Fibroblast of gingiva (primary cell): ENCODE results near the gene THAP3.
"Not testable (repeated sequence)": the region's sequence is repeated elsewhere in the genome, so short reads cannot be mapped to it uniquely, and the experiment has no call there.

Experiments
- DNase-seq: peaks from one replicate; pipeline ENCODE4 v3.0.0-alpha.2; 2011; ENCODE audit warnings: low read depth

The THAP3 gene

DNA sequence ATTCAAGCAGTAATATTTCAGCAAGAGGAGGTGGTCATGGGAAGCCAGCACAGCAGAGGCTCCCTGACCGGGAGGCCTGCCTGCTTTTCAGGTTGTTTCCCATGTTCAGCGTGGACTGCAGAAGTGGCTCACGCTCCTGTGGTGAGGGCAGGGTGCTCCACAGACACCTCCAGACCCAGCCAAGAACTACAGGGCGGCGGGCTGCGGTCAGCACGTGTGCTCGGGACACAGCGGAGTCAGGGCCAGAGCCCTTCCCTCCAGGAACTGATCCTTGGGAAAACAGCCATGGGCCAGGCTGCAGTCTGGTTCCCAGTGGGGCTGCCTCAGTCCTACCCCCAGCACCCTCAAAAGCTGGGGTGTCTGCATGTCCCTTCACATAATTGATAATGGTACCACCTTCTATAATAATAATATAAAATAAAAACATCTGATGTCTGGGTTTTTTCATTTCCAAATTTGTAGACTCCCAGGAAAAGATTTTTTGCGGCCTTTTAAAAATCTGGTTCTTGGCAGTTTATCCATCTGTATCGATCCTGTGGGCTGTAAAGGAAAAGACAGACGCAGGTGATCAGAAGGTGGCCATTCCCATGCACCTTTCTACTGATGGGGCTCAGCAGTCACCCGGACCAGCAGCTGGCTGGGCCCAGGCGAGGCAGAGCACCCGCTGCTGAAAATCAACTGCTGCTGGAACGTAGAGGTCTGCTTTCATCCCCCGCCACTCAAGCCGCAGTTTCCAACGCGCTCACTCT is 10.7 kb downstream of the THAP3 start:
- DNase-seq, result no peak

GRCh38 chr1:6635910-6636760 is 11.5 kb downstream of the THAP3 start:
- DNase-seq, result peak; percentile 73

DNA sequence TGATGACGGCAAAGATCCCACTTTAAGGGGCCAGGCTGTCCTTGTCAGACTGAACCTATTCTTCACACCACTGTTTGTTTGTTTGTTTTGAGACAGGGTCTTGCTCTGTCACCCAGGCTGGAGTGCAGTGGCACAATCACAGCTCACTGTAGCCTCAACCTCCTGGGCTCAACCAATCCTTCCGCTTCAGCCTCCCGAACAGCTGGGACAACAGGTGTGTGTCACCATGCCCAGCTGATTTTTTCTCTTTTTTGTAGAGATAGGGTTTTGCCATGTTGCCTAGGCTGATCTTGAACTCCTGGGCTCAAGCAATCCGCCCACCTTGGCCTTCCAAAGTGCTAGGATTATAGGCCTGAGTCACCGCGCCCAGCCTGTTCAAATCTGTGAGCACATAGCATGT is 12.1 kb downstream of the THAP3 start:
- DNase-seq, result not testable (repeated sequence)

GRCh38 chr1:6637770-6638169 is 13.1 kb downstream of the THAP3 start:
- no peak for DNase-seq

DNA sequence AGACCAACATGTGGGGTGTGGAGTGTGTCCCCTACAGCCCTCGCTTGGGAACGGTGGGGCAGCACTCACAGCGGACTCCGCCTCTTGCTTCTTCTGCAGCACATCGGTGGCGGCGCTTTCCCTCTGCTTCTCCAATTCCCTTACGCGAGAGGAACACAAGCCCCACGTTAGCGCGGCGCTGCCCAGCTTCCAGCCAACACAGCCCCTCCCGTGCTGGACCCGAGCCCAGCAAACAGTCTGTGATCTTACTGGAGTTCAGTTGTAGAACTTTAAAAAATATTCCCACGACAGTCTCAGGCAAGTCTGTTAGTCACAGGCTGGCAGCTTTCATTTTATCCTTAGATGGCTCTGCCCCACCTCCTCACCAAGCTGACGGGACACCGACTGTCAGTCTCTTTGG is 13.6 kb downstream of the THAP3 start:
- peak; percentile 83 for DNase-seq

DNA sequence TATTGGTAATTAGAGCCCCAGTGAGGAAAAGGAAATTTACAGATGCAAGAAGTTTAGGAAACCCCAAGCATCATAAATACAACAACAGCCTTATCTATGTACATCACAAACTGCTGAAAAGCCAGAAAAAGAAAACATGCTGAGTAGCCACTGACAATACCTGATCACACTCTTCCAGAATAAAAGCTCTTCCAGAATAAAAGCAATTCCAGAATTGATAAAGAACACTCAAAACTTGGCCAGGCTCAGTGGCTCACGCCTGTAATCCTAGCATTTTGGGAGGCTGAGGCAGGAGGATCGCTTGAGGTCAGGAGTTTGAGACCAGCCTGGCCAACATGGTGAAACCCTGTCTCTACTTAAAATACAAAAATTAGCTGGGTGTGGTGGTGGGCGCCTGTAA is 16.2 kb downstream of the THAP3 start:
- DNase-seq, result not testable (repeated sequence)

- no peak for DNase-seq
Observed at GRCh38 chr1:6645018-6645417, 20.4 kb downstream of the THAP3 start.

GRCh38 chr1:6646499-6647148 is 22.0 kb downstream of the THAP3 start:
- peak; percentile 56 for DNase-seq

DNA sequence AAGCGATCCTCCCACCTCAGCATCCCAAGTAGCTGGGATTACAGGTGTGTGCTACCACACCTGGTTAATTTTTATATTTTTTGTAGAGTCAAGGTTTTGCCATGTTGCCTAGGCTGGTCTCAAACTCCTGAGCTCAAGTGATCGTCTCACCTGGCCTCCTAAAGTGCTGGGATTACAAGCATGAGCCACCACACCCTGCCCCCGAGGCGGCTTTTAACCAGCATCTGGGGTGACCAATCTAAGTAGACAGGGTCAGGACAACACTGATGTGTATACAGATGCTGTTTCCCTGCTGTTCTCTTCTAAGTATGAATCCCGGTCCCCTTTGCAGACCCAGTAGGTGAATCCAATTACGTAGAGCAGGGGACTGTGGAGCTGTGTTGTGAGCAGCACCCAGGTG is 23.9 kb downstream of the THAP3 start:
- DNase-seq, result no peak

- no peak for DNase-seq
Observed at GRCh38 chr1:6651909-6652308, 27.2 kb downstream of the THAP3 start.

GRCh38 chr1:6652986-6653385 is 28.3 kb downstream of the THAP3 start:
- DNase-seq, result peak; percentile 24

- DNase-seq, result no peak
Observed at GRCh38 chr1:6653436-6654290, 29.0 kb downstream of the THAP3 start.

DNA sequence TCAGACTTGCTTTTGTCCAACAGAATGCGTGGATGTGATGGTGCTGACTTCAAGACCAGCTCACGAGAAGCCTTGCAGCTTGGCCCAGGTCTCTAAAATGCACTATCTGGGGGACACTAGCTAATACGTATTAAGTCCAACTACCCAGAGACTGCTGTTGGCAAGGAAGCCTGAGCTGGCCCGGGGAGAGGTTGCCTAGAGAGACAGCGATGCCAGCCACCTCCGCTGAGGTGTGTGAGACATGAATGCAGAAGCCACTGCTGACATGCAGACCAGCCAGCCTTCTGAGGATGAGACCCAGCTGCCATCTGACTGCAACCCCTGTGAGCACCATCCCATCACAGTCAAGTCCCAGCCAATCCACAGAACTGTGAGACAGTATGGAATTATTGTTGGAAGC is 32.5 kb downstream of the THAP3 start:
- DNase-seq, result no peak

DNA sequence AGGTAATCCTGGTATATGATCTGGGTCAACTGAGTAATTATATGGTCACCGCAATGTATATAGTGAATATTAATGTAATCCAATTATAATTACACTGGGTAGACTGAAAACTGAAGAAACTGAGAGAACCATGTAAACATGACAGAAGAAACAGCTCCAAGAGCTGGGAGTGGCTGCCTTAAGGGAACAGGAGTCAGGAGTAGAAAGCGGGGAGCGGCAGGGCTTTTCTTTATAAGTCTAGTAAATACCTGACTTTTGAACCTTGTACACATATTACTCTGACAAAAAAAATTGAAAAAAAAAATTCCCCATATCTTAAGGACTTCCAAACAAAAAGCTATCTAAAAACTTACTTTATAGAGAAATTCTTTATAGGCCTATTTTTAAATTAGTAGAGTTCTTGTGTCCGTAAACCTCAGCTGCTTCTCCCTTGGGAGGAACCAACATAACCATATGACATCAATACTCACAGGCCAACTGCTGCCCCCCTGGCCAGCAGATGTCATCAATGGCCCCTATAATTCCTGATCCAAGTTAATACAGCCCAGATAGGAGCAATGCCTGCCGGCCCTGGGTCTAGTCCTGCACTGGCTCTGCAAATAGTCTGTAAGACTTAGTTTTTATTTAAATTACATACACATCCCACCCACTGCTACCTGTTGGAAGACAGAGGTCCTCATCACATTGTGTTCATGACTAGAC is 33.8 kb downstream of the THAP3 start:
- DNase-seq, result no peak

DNA sequence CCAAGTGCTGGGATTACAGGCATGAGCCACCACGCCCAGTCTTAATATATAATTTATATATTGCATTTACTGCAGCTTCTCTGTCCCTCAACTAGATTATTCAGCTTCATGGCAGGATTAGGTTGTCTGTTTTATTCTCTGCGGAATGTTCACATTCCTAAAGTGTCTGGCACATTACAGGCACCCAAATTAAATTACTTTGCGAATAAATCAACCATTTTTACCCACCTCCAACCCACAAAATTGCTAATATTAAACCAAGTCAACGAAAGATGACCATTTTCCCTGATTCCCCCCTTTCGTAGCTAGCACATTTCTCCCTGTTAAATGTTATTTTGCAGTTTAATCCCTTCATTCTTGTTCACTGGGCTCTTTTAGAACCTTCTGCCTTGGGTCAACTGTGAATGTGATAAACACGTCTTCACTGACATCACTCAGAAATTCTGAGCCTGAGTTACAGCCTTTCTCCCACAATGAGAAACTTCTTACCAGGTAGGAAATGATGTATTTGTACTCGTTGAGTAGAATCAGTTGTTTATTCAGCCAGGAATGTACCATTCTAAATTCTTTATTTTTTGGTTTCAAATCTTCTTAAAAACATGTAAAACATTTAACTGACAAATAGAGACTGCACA is 35.9 kb downstream of the THAP3 start:
- DNase-seq, result no peak

- not testable (repeated sequence) for DNase-seq
Observed at GRCh38 chr1:6662468-6662867, 37.8 kb downstream of the THAP3 start.

GRCh38 chr1:6666696-6667095 is 42.0 kb downstream of the THAP3 start:
- no peak for DNase-seq

GRCh38 chr1:6667139-6667538 is 42.5 kb downstream of the THAP3 start:
- no peak for DNase-seq

DNA sequence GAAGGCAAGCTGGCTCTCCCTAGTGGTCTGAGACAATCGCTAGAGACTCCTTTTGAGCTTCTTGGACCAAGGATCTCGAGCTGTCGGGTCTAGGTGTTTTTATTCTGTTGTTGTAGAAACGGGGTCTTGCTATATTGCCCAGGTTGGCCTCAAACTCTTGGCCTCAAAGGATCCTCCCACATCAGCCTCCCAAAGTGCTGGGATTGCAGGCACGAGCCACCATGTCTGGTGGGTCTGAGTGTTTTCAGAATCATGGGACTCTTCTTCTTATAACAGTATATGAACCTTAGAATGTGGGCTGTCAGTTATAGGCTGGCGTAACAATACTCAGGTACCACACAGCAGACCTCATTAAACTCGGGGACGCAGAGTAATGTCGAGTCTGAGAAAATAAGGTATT is 43.8 kb downstream of the THAP3 start:
- no peak for DNase-seq

DNA sequence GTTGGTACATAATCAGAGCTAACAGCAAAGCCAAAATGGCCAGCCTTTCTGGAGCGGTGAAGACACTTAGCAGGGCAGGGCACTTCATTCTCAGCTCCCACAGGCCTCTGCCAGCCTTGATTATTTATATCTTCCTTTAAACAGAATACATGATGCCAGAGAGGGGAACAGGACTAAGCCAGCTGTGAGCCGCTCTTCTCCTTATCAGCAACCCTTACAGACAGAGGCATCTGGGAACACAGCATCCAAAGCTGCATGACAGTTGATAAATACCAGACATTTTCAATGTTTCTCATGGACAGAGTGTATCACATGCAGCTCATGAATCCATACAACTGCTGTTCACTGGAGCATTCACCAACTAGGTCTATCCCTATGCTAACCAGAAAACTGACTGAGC is 47.9 kb downstream of the THAP3 start:
- no peak for DNase-seq
